Trophoblast cell (in vitro differentiated cells and primary cell): ENCODE results near the gene MRPS2.

ENCODE experiments used
- DNase-seq, 2 donors: peaks; one replicate each; pipeline ENCODE4 v3.0.0-alpha.2; 2016
- H2AFZ ChIP-seq: 2 replicates; pipeline ENCODE4 v1.6.1; 2013; ENCODE audit warnings: low read length, moderate library complexity, mild to moderate bottlenecking; ENCODE audit not compliant: insufficient read depth, poor library complexity
- H2AK5ac ChIP-seq: 2 replicates; pipeline ENCODE4 v1.6.1; 2013; ENCODE audit warnings: mild to moderate bottlenecking, low read length
- H2BK120ac ChIP-seq: 2 replicates; pipeline ENCODE4 v1.6.1; 2013; ENCODE audit warnings: low read length, mild to moderate bottlenecking, moderate library complexity; ENCODE audit not compliant: insufficient read depth, poor library complexity
- H2BK12ac ChIP-seq: 2 replicates; pipeline ENCODE4 v1.6.1; 2013; ENCODE audit warnings: mild to moderate bottlenecking, low read length, moderate library complexity
- H2BK5ac ChIP-seq: 2 replicates; pipeline ENCODE4 v1.6.1; 2013; ENCODE audit warnings: low read length, low read depth, moderate library complexity, mild to moderate bottlenecking; ENCODE audit not compliant: poor library complexity
- H3K14ac ChIP-seq: 2 replicates; pipeline ENCODE4 v1.6.1; 2013; ENCODE audit warnings: mild to moderate bottlenecking, low read length
- H3K18ac ChIP-seq: 2 replicates; pipeline ENCODE4 v1.6.1; 2013; ENCODE audit warnings: mild to moderate bottlenecking, low read length
- H3K23ac ChIP-seq: 2 replicates; pipeline ENCODE4 v1.6.1; 2013; ENCODE audit warnings: low read length
- H3K27ac ChIP-seq: 2 replicates; pipeline ENCODE4 v1.5.1; 2013; ENCODE audit warnings: low read depth, mild to moderate bottlenecking, inconsistent platforms, low read length, moderate library complexity
- H3K27me3 ChIP-seq: 2 replicates; pipeline ENCODE4 v1.6.1; 2013; ENCODE audit warnings: inconsistent platforms, mild to moderate bottlenecking, low read length, moderate library complexity; ENCODE audit not compliant: insufficient read depth
- H3K36me3 ChIP-seq, 2 experiments: 1 replicate in 1 of 2; 2 replicates in 1 of 2; pipeline ENCODE4 v1.6.1; 2013; ENCODE audit warnings: low read length in 2 of 2, mild to moderate bottlenecking in 2 of 2, moderate library complexity in 1 of 2; ENCODE audit not compliant: insufficient read depth in 2 of 2, control insufficient read depth in 1 of 2
- H3K4ac ChIP-seq: 2 replicates; pipeline ENCODE4 v1.6.1; 2013; ENCODE audit warnings: low read depth, mild to moderate bottlenecking, low read length, moderate library complexity
- H3K4me1 ChIP-seq, 2 experiments: 1 replicate in 1 of 2; 2 replicates in 1 of 2; pipeline ENCODE4 v1.6.1; 2013; ENCODE audit warnings: low read length in 2 of 2, mild to moderate bottlenecking in 2 of 2, moderate library complexity in 1 of 2; ENCODE audit not compliant: insufficient read depth in 2 of 2, control insufficient read depth in 1 of 2
- H3K4me2 ChIP-seq: 2 replicates; pipeline ENCODE4 v1.6.1; 2013; ENCODE audit warnings: inconsistent platforms, mild to moderate bottlenecking, low read length, moderate library complexity
- H3K4me3 ChIP-seq: 2 replicates; pipeline ENCODE4 v1.5.1; 2013; ENCODE audit warnings: mild to moderate bottlenecking, low read depth, low read length, inconsistent platforms
- H3K79me1 ChIP-seq: one replicate; pipeline ENCODE4 v1.6.1; 2013; ENCODE audit warnings: low read length
- H3K79me2 ChIP-seq: 2 replicates; pipeline ENCODE4 v1.6.1; 2013; ENCODE audit warnings: low read length, mild to moderate bottlenecking; ENCODE audit not compliant: control insufficient read depth, insufficient read depth, poor library complexity
- H3K9ac ChIP-seq: 2 replicates; pipeline ENCODE4 v1.6.1; 2013; ENCODE audit warnings: mild to moderate bottlenecking, low read length
- H3K9me3 ChIP-seq: 2 replicates; pipeline ENCODE4 v1.6.1; 2013; ENCODE audit warnings: low read depth, mild to moderate bottlenecking, control low read depth, inconsistent platforms, low read length; ENCODE audit not compliant: insufficient read depth
- H4K12ac ChIP-seq: 2 replicates; pipeline ENCODE4 v1.6.1; 2013; ENCODE audit warnings: low read depth, mild to moderate bottlenecking, low read length, moderate library complexity
- H4K8ac ChIP-seq: 2 replicates; pipeline ENCODE4 v1.6.1; 2013; ENCODE audit warnings: low read depth, mild to moderate bottlenecking, low read length, moderate library complexity
- H4K91ac ChIP-seq: one replicate; pipeline ENCODE4 v1.6.1; 2013; ENCODE audit warnings: low read depth, mild to moderate bottlenecking, low read length, moderate library complexity
- WGBS: extraction: QIAGEN DNeasy Blood & Tissue Kit; methylation state at CpG from one replicate; pipeline ENCODE4 v1.1.7; 2013; ENCODE audit warnings: missing lambda C conversion rate; ENCODE audit not compliant: insufficient read length, insufficient coverage; ENCODE audit errors: extremely low coverage; 5-methylcytosine and 5-hydroxymethylcytosine counted together

The MRPS2 gene

DNA sequence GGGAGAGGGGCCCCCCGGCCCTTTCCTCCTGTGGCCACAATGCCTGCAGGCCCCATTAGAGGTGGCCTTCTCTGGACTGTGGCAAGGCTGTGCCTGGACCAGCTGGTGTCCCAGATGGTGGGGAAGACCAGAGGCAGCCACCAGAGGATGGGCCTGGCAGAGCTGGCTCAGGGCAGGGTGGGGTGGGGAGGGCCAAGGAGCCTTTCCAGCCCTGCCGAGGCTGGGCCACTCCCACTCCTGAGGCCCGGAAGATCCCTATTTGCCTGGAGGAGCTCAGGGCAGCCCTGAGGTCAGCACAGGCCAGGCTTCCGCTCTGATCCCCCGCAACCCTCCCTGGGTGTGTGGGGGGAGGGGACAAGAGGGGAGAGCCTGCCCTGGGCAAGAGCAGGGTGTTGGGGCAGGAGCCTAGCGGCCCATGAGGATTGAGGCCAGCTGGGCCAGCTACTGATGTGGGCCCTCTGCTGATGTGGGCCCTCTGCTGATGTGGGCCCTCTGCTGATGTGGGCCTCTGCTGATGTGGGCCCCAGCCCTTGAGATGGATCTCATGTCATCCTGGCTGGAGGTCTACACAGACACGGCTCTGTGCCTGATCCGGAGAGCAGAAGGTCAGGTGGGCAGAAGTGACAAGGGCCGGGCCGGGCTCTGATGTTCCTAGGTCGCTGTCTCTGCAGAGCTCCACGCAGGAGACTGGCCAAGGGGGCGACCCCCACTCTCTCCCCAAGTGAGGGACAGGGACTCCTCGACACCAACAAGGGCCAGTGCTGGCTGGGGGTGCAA, 6.0 kb downstream of the MRPS2 start:
- Histone ChIP-seq H4K12ac (no peak overlapping the region), H2BK12ac (no peak overlapping the region)

GRCh38 chr9:135507104-135508035, 6.9 kb downstream of the MRPS2 start:
- H4K91ac ChIP-seq = no peak overlapping the region
- H3K27me3 ChIP-seq = no peaks in the 10 kb centered on the region
- H2AFZ ChIP-seq = no peak overlapping the region
- no CpG with 5 or more reads among the region's 23 CpGs for WGBS
- no peak overlapping the region for H4K12ac ChIP-seq
- no peak overlapping the region for H2BK5ac ChIP-seq
- H3K23ac ChIP-seq = no peak overlapping the region
- no peak overlapping the region for H3K4me2 ChIP-seq
- no peaks in the 10 kb centered on the region for H3K79me1 ChIP-seq
- H3K79me2 ChIP-seq = no peaks in the 10 kb centered on the region
- H3K9ac ChIP-seq = no peak overlapping the region
- H4K8ac ChIP-seq = no peak overlapping the region
- H3K4me3 ChIP-seq = no peak overlapping the region
- H2BK120ac ChIP-seq = peak overlapping the region; percentile 15
- peak overlapping the region; percentile 66 for H2AK5ac ChIP-seq
- H3K14ac ChIP-seq = peak overlapping the region; percentile 18
- no peaks in the 10 kb centered on the region for H3K9me3 ChIP-seq
- H3K4ac ChIP-seq = no peak overlapping the region
- no peak for DNase-seq
- peaks cover 29 to 31% of the 10 kb centered on the region in 2 experiments for H3K36me3 ChIP-seq
- peaks cover 8 to 12% of the 10 kb centered on the region in 2 experiments for H3K4me1 ChIP-seq
- no peak overlapping the region for H3K27ac ChIP-seq
- H2BK12ac ChIP-seq = peak overlapping the region; percentile 23
- no peak overlapping the region for H3K18ac ChIP-seq

More for the DNA sequence above, 6.0 kb downstream of the MRPS2 start:
- WGBS = no CpG with 5 or more reads among the region's 14 CpGs
- Histone ChIP-seq H3K23ac (no peak overlapping the region), H3K4me3 (no peak overlapping the region), H3K79me1 (no peaks in the 10 kb centered on the region), H3K14ac (peak overlapping the region; percentile 12), H3K36me3 (peaks cover 37% of the 10 kb centered on the region in 2 experiments), H3K18ac (no peak overlapping the region), H3K79me2 (peaks cover under 1% of the 10 kb centered on the region), H3K27ac (no peak overlapping the region), H2AFZ (no peak overlapping the region), H4K8ac (peak overlapping the region; percentile 11), H3K9me3 (no peaks in the 10 kb centered on the region), H3K4me1 (peaks cover 8 to 12% of the 10 kb centered on the region in 2 experiments), H2BK5ac (peak overlapping the region; percentile 22), H3K27me3 (no peaks in the 10 kb centered on the region), H3K4me2 (no peak overlapping the region), H3K4ac (no peak overlapping the region), H4K91ac (peak overlapping the region; percentile 36), H3K9ac (no peak overlapping the region), H2BK120ac (peak overlapping the region; percentile 15), H2AK5ac (peak overlapping the region; percentile 30)
- no peak for DNase-seq

- no peaks in the 10 kb centered on the region for H3K79me2 ChIP-seq
- no peaks in the 10 kb centered on the region for H3K9me3 ChIP-seq
- no peak overlapping the region for H3K4ac ChIP-seq
- no peak overlapping the region for H3K18ac ChIP-seq
- no peak overlapping the region for H4K91ac ChIP-seq
- no peaks in the 10 kb centered on the region for H3K79me1 ChIP-seq
- no peak for DNase-seq
- H3K14ac ChIP-seq = no peak overlapping the region
- peaks cover 19 to 21% of the 10 kb centered on the region in 2 experiments for H3K36me3 ChIP-seq
- H3K27me3 ChIP-seq = no peaks in the 10 kb centered on the region
- no peak overlapping the region for H2AK5ac ChIP-seq
- H2BK12ac ChIP-seq = no peak overlapping the region
- no peak overlapping the region for H3K9ac ChIP-seq
- no peak overlapping the region for H3K27ac ChIP-seq
- H2AFZ ChIP-seq = no peak overlapping the region
- peaks cover 8 to 12% of the 10 kb centered on the region in 2 experiments for H3K4me1 ChIP-seq
- H3K23ac ChIP-seq = no peak overlapping the region
- no peak overlapping the region for H4K8ac ChIP-seq
- H3K4me2 ChIP-seq = no peak overlapping the region
- no peak overlapping the region for H3K4me3 ChIP-seq
- no peak overlapping the region for H4K12ac ChIP-seq
- H2BK120ac ChIP-seq = no peak overlapping the region
- no peak overlapping the region for H2BK5ac ChIP-seq
- WGBS = no CpG with 5 or more reads among the region's 9 CpGs
These were observed 7.8 kb downstream of the MRPS2 start for GRCh38 chr9:135508211-135508820.

GRCh38 chr9:135509458-135509857, 9.0 kb downstream of the MRPS2 start:
- Histone ChIP-seq H3K27ac (no peak overlapping the region), H4K91ac (no peak overlapping the region), H3K36me3 (peaks cover 8 to 11% of the 10 kb centered on the region in 2 experiments), H3K4me1 (peaks cover 8 to 12% of the 10 kb centered on the region in 2 experiments), H2AK5ac (no peak overlapping the region), H3K4me2 (no peak overlapping the region), H2BK120ac (no peak overlapping the region), H3K79me2 (no peaks in the 10 kb centered on the region), H3K14ac (no peak overlapping the region), H3K27me3 (no peaks in the 10 kb centered on the region), H3K9me3 (no peaks in the 10 kb centered on the region), H3K23ac (no peak overlapping the region), H3K9ac (no peak overlapping the region), H3K18ac (no peak overlapping the region), H4K8ac (no peak overlapping the region), H3K4ac (no peak overlapping the region), H2BK5ac (no peak overlapping the region), H3K4me3 (no peak overlapping the region), H4K12ac (no peak overlapping the region), H2AFZ (no peak overlapping the region), H2BK12ac (no peak overlapping the region), H3K79me1 (no peaks in the 10 kb centered on the region)
- DNase-seq = no peak
- WGBS = no CpG with 5 or more reads among the region's 2 CpGs
